H1 (cell line): ENCODE data around the gene LCN9. TPM values are rescaled to one million over a fixed set of nuclear protein-coding genes. Genes with fewer than 3 reads are reported as not detected.

Source experiments
- BRCA1 ChIP-seq: IDR thresholded peaks from 2 replicates; pipeline ENCODE4 v1.6.1; 2012; ENCODE audit warnings: low read depth, low read length, improper control_type of control experiment
- CEBPB ChIP-seq: IDR thresholded peaks from 2 replicates; pipeline ENCODE4 v1.6.1; 2012; ENCODE audit warnings: low read depth, low read length
- CHD7 ChIP-seq: fragments of 300-600 bp; sonication (generic); IDR thresholded peaks from 2 replicates; pipeline ENCODE4 v1.7.1; 2012; ENCODE audit warnings: low read length, moderate library complexity, mild to moderate bottlenecking, inconsistent platforms; ENCODE audit not compliant: insufficient replicate concordance
- CTCF ChIP-seq, 3 experiments: IDR thresholded peaks; 1 replicate in 2 of 3; 2 replicates in 1 of 3; pipeline versions ENCODE4 v1.5.1 to v1.6.1; 2011; ENCODE audit warnings: low read length in 3 of 3, mild to moderate bottlenecking in 3 of 3, inconsistent platforms in 2 of 3, low read depth in 1 of 3, moderate library complexity in 1 of 3; ENCODE audit not compliant: insufficient read depth in 1 of 3; ENCODE audit errors: control extremely low read depth in 1 of 3
- EGR1 ChIP-seq: IDR thresholded peaks from 2 replicates; pipeline ENCODE4 v1.6.1; 2011; ENCODE audit warnings: low read depth, low read length, borderline replicate concordance
- MAX ChIP-seq: IDR thresholded peaks from 2 replicates; pipeline ENCODE4 v1.6.1; 2012; ENCODE audit warnings: inconsistent platforms
- SIX5 ChIP-seq: IDR thresholded peaks from 2 replicates; pipeline ENCODE4 v1.6.1; 2011; ENCODE audit warnings: mild to moderate bottlenecking, low read depth, low read length
- TBP ChIP-seq: IDR thresholded peaks from 2 replicates; pipeline ENCODE4 v1.6.1; 2011; ENCODE audit warnings: low read depth, low read length, improper control_type of control experiment
- polyA plus RNA-seq, 7 experiments: library from polyadenylated mRNA; depleted of rRNA in 3 of 7; stranded (reverse) in 5 of 7; unstranded in 2 of 7; fragments of >200 nt in 5 of 7; fragments of 200-250 nt in 2 of 7; gene quantifications; 1 replicate in 5 of 7; 2 replicates in 1 of 7; 4 replicates in 1 of 7; pipeline versions ENCODE4 v1.2.1 to v1.2.3, GENCODE V29; 2011 to 2013; ENCODE audit warnings: missing spikeins in 2 of 7, mixed read lengths in 2 of 7
- total RNA-seq: library from RNA; stranded (reverse); fragmentation: NEBNext Ultra II Directional; extraction: Animal tissue kit (Norgen Biotek cat#: 25700); gene quantifications from 2 replicates; pipeline ENCODE4 v1.2.1, GENCODE V29; 2021

The LCN9 gene
- total and polyA plus RNA-seq, 2 of the 8 experiments (the other 6 are each of a cell fraction or from before 2014, with no cell fraction given), result 2.3 to 3.1 TPM

- no peak for TF ChIP-seq CHD7
- no peak for TF ChIP-seq CTCF (IDR thresholded peaks at IDR 0.05; ENCODE audit: control extremely low read depth in 1 of 3, insufficient read depth in 1 of 3, low read depth in 1 of 3, low read length in 3 of 3)
- TF ChIP-seq EGR1, result no peak
- TF ChIP-seq SIX5, result no peak
- TF ChIP-seq MAX, result no peak
- no peak for TF ChIP-seq BRCA1
- TF ChIP-seq TBP, result no peak
- no peak for TF ChIP-seq CEBPB
Observed at GRCh38 chr9:135693265-135693664, 30.2 kb downstream of the LCN9 start (continued).
